ENCODE data around the gene PHLPP1.
"Not testable (repeated sequence)": the region's sequence is repeated elsewhere in the genome, so short reads cannot be mapped to it uniquely, and the experiment has no call there.

The PHLPP1 gene

DNA sequence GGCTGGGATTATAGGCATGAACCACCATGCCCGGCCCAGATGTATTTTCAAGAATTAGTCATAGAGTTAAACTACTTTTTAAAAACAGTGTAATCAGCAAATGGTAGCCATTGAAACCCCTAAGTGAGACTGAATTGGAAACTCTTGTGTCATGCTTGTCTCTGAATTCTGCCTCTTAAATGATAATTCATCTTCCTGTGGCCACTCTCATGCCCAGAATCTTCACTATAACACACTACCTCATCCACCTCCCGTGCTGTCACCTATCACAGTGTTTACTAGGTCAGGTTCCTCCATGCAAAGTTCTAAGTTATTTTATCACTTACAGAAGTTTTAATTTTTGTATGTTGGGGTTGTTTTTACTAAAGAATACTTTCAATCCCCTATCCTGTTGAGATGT lies 197.5 kb downstream of the PHLPP1 start:
- Histone ChIP-seq H3K9me3 (ENCODE audit: control insufficient read depth, insufficient read depth, low read depth, low read length) (no peaks in the 10 kb centered on the region), H3K4me3 (ENCODE audit: low read depth, low read length) (no peak overlapping the region), H3K27ac (ENCODE audit: extremely low read depth, low read depth, low read length) (no peak overlapping the region), H3K4me1 (ENCODE audit: control insufficient read depth, insufficient read depth, low read length) (no peaks in the 10 kb centered on the region), H3K36me3 (ENCODE audit: control insufficient read depth in 2 of 2, insufficient read depth in 1 of 2, low read length in 2 of 2) (peaks cover 5 to 7% of the 10 kb centered on the region in 2 experiments; a peak in 2 of 3 replicates)
- CTCF ChIA-PET: no interaction called here
- TF ChIP-seq ZXDB (tag by site-specific recombination; IDR thresholded peaks at IDR 0.05) (no peak), ZNF624 (tag by site-specific recombination; IDR thresholded peaks at IDR 0.05) (no peak), SP3 (tag by site-specific recombination; IDR thresholded peaks at IDR 0.05) (no peak), ZNF169 (tag by site-specific recombination; IDR thresholded peaks at IDR 0.05) (no peak), ZNF266 (tag by site-specific recombination; IDR thresholded peaks at IDR 0.05; ENCODE audit: low read depth) (no peak), YY2 (tag by site-specific recombination; IDR thresholded peaks at IDR 0.05) (no peak)
- POLR2A ChIA-PET: no interaction called here

DNA sequence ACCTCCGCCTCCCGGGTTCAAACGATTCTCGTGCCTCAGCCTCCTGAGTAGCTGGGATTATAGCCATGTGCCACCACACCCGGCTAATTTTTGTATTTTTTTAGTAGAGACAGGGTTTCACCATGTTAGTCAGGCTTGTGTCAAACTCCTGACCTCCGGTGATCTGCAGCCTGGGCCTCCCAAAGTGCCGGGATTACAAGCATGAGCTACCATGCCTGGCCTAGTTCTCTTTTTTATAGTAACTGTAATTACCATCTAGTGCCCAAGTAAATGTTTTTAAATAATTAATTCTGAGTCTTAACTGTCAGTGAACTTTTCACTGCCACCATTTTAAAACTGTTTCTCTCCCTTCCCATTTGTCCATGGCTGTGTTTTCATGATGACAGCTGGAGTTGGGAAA lies 198.5 kb downstream of the PHLPP1 start:
- CTCF ChIA-PET: interaction anchor here (0.6 to 1.1 kb wide), 2 partner anchors 44 to 202 kb away, joined by 4 read pairs; no protein-coding TSS in a partner anchor
- POLR2A ChIA-PET; H3K4me1 ChIP-seq (ENCODE audit: control insufficient read depth, insufficient read depth, low read length): not testable (repeated sequence)

DNA sequence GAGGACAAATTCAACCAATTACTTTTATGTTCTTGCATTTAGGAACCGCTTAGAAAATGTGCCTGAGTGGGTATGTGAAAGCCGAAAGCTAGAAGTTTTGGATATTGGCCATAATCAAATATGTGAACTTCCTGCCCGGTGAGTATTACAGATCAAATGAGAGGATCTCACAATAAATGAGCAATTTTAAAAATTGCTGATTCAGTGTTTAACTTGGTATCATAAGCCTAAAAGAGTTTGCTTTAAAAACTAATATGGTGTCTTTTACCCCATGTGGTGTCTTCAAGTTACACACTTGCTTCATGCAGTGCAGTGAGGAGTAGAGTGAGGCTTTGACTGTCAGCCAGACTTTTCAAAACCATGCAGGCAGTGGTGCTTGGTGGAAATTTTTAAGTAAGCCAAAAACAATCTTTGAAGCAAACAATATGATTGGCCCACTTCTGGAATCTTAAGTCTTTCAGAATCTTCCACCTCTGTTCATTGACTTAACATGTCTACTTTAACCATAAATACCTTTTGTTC lies 199.6 kb downstream of the PHLPP1 start:
- TF ChIP-seq ZNF214 (tag by site-specific recombination; IDR thresholded peaks at IDR 0.05; ENCODE audit: borderline replicate concordance) (no peak), SALL2 (tag by site-specific recombination; IDR thresholded peaks at IDR 0.05; ENCODE audit: borderline replicate concordance) (no peak), KLF1 (tag by site-specific recombination; IDR thresholded peaks at IDR 0.05) (no peak), ZFP3 (tag by site-specific recombination; IDR thresholded peaks at IDR 0.05; ENCODE audit: low read depth) (no peak), ZNF645 (tag by site-specific recombination; IDR thresholded peaks at IDR 0.05) (no peak), ZNF266 (tag by site-specific recombination; IDR thresholded peaks at IDR 0.05; ENCODE audit: low read depth) (no peak), OSR2 (tag by site-specific recombination; IDR thresholded peaks at IDR 0.05) (no peak), ZNF23 (tag by site-specific recombination; IDR thresholded peaks at IDR 0.05; ENCODE audit: borderline replicate concordance) (no peak), SETDB1 (IDR thresholded peaks at IDR 0.05; ENCODE audit: insufficient read length, low read length) (no peak), SP2 (tag by site-specific recombination; IDR thresholded peaks at IDR 0.05) (no peak), ZBTB20 (tag by site-specific recombination; IDR thresholded peaks at IDR 0.05) (no peak), ZNF114 (tag by site-specific recombination; IDR thresholded peaks at IDR 0.05) (no peak), ZNF239 (tag by site-specific recombination; IDR thresholded peaks at IDR 0.05) (no peak), ZNF133 (tag by site-specific recombination; IDR thresholded peaks at IDR 0.05) (no peak), ZNF660 (tag by site-specific recombination; IDR thresholded peaks at IDR 0.05) (no peak), ZFP41 (tag by site-specific recombination; IDR thresholded peaks at IDR 0.05; ENCODE audit: borderline replicate concordance) (no peak)
- TF ChIP-seq, protein P1, sequence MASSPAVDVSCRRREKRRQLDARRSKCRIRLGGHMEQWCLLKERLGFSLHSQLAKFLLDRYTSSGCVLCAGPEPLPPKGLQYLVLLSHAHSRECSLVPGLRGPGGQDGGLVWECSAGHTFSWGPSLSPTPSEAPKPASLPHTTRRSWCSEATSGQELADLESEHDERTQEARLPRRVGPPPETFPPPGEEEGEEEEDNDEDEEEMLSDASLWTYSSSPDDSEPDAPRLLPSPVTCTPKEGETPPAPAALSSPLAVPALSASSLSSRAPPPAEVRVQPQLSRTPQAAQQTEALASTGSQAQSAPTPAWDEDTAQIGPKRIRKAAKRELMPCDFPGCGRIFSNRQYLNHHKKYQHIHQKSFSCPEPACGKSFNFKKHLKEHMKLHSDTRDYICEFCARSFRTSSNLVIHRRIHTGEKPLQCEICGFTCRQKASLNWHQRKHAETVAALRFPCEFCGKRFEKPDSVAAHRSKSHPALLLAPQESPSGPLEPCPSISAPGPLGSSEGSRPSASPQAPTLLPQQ (tag by site-specific recombination; IDR thresholded peaks at IDR 0.05): no peak
- TF ChIP-seq, protein P2, sequence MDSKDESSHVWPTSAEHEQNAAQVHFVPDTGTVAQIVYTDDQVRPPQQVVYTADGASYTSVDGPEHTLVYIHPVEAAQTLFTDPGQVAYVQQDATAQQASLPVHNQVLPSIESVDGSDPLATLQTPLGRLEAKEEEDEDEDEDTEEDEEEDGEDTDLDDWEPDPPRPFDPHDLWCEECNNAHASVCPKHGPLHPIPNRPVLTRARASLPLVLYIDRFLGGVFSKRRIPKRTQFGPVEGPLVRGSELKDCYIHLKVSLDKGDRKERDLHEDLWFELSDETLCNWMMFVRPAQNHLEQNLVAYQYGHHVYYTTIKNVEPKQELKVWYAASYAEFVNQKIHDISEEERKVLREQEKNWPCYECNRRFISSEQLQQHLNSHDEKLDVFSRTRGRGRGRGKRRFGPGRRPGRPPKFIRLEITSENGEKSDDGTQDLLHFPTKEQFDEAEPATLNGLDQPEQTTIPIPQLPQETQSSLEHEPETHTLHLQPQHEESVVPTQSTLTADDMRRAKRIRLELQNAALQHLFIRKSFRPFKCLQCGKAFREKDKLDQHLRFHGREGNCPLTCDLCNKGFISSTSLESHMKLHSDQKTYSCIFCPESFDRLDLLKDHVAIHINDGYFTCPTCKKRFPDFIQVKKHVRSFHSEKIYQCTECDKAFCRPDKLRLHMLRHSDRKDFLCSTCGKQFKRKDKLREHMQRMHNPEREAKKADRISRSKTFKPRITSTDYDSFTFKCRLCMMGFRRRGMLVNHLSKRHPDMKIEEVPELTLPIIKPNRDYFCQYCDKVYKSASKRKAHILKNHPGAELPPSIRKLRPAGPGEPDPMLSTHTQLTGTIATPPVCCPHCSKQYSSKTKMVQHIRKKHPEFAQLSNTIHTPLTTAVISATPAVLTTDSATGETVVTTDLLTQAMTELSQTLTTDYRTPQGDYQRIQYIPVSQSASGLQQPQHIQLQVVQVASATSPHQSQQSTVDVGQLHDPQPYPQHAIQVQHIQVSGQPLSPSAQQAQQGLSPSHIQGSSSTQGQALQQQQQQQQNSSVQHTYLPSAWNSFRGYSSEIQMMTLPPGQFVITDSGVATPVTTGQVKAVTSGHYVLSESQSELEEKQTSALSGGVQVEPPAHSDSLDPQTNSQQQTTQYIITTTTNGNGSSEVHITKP (tag by site-specific recombination; IDR thresholded peaks at IDR 0.05): no peak
- TF ChIP-seq, protein P3, sequence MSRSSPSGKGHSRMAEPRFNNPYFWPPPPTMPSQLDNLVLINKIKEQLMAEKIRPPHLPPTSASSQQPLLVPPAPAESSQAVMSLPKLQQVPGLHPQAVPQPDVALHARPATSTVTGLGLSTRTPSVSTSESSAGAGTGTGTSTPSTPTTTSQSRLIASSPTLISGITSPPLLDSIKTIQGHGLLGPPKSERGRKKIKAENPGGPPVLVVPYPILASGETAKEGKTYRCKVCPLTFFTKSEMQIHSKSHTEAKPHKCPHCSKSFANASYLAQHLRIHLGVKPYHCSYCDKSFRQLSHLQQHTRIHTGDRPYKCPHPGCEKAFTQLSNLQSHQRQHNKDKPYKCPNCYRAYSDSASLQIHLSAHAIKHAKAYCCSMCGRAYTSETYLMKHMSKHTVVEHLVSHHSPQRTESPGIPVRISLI (tag by site-specific recombination; IDR thresholded peaks at IDR 0.05): no peak
- ChIA-PET CTCF (no interaction called here), POLR2A (no interaction called here)
- Histone ChIP-seq H3K4me3 (ENCODE audit: low read depth, low read length) (no peak overlapping the region), H3K27ac (ENCODE audit: extremely low read depth, low read depth, low read length) (no peak overlapping the region), H3K9me3 (ENCODE audit: control insufficient read depth, insufficient read depth, low read depth, low read length) (no peaks in the 10 kb centered on the region), H3K4me1 (ENCODE audit: control insufficient read depth, insufficient read depth, low read length) (peaks cover 13% of the 10 kb centered on the region), H3K36me3 (ENCODE audit: control insufficient read depth in 2 of 2, insufficient read depth in 1 of 2, low read length in 2 of 2) (peaks cover 5 to 7% of the 10 kb centered on the region in 2 experiments; a peak in 2 of 3 replicates)

More for the DNA sequence above, 198.5 kb downstream of the PHLPP1 start:
- H3K4me3 ChIP-seq (ENCODE audit: low read depth, low read length); H3K36me3 ChIP-seq (ENCODE audit: control insufficient read depth in 2 of 2, insufficient read depth in 1 of 2, low read length in 2 of 2); H3K27ac ChIP-seq (ENCODE audit: extremely low read depth, low read depth, low read length); H3K9me3 ChIP-seq (ENCODE audit: control insufficient read depth, insufficient read depth, low read depth, low read length): not testable (repeated sequence)
